AG09319 (cell line): ENCODE results near the gene SGPP2.

ENCODE experiments used
- DNase-seq: peaks from one replicate; pipeline ENCODE4 v3.0.0-alpha.2; 2010; ENCODE audit warnings: low read depth; ENCODE audit errors: extremely low read depth
- CTCF ChIP-seq: IDR thresholded peaks from 2 replicates; pipeline ENCODE4 v1.5.1; 2011; ENCODE audit warnings: low read depth, mild to moderate bottlenecking, inconsistent platforms, low read length, moderate library complexity

The SGPP2 gene

DNA sequence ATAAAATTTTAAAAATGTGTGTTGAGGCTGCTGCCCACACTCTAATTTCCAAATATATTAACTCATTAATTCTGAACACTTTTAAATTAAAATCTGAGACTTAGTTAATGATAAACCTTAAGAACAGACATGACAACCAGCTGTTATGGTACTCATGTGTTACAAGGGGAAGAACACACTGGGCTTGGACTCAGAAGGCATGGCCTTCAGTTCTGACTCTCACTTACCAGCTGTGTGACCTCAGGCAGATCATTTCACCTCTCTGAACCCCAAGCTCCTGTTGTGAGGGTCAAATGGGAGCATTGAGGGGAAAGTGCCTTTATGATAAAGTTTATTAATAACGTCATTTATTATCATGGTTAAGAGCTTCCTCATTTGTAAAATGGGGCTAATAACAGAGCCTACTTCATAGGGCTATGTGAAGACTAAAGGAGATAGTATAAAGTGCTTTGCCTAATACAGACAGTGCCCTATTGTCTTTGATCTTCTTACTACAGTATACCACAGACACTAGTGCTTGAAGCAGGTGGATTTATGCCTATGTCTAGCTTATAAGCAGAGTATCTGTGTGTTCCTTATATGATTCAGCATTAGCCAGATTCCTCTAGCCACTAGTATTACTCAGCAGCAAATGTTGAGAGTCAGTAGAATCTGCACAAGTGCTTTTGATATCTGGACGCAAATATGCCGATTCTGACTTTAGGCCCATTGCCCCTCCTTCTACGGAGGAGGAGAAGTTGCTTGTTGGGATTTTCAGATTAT lies 99.6 kb downstream of the SGPP2 start:
- no peak for TF ChIP-seq CTCF

GRCh38 chr2:222525811-222526210 lies 101.5 kb downstream of the SGPP2 start:
- no peak for TF ChIP-seq CTCF
- DNase-seq: no peak

More for the DNA sequence above, 99.6 kb downstream of the SGPP2 start:
- DNase-seq: no peak

DNA sequence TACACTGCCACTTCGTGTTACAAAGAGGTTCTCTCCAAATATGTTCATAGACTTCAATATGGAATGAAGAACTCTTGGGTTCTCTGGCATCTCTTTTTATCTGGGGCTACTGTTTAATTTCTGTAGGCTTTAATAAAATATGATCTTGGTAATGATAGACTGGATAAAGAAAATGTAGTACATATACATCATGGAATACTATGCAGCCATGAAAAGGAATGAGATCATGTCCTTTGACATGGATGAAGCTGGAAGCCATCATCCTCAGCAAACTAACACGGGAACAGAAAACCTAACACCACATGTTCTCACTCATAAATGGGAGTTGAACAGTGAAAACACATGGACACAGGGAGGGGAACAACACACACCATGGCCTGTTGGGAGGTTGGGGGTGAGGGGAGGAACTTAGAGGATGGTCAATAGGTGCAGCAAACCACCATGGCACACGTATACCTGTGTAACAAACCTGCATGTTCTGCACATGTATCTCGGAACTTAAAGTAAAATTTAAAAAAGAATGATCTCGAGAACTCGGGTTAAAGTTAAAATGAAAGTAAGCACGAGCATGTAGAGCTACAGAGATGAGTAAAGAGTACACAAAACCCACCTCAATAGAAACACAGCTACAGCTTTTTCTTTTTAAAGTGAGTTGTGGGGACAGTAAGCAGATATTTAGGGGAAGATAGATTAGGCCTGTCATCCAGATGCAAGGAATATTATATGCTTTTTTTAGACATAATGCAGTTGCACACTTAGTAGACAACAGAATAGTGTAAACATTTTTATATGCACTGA lies 102.3 kb downstream of the SGPP2 start:
- TF ChIP-seq CTCF: no peak

DNA sequence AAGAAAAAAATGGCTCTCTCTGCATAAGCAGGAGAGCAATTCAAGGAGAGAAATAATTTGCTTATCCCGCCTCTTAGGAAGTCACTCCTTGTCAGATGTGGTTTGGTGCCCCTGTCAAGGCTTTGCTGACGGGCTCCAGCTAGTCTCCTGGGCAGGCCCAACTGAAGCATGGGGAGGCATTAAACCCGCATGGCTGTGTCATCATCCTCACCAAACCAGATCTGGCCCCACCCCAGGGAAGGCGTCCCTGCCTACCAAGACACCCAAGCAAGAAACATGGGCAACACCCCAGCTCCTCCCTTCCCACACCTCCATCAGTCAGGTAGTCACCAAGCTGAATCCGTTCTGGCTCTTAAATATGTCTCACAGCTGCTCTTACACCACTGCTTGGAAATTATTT lies 108.0 kb downstream of the SGPP2 start:
- TF ChIP-seq CTCF: no peak
- DNase-seq: no peak

More for the DNA sequence above, 102.3 kb downstream of the SGPP2 start:
- DNase-seq: no peak

- DNase-seq: no peak
- TF ChIP-seq CTCF: no peak
Observed at GRCh38 chr2:222535477-222535876, 111.1 kb downstream of the SGPP2 start.

GRCh38 chr2:222538535-222538934 lies 114.2 kb downstream of the SGPP2 start:
- no peak for DNase-seq
- TF ChIP-seq CTCF: no peak

- TF ChIP-seq CTCF: no peak
- no peak for DNase-seq
Observed at GRCh38 chr2:222544661-222545060, 120.3 kb downstream of the SGPP2 start.
